ENCODE results near the gene DPY19L3.

DPY19L3 gene

DNA sequence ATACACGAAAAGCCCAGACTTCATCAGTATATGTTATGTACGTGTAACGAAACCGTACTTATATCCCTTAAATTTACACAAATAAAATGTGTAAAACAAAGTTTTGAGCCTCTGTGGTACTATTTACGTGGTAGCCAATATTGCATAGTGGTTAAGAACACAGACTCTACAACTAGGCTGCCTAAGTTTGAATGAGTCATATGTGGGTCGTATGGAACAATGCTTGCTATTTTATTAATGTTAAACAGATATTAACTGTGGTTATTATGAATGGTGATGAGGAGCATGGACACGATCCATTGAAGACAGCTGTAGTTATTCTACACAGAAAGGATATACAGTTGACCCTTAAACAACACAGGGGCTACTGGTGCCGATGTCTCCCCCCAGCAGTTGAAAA is 42.5 kb downstream of the DPY19L3 start:
- Histone ChIP-seq H2AFZ (ENCODE audit: low read length) (no peak overlapping the region), H3K9me3 (ENCODE audit: insufficient read depth, low read depth, low read length) (no peaks in the 10 kb centered on the region), H3K4me1 (ENCODE audit: insufficient read depth, low read length, poor library complexity, severe bottlenecking) (peaks cover 3% of the 10 kb centered on the region), H3F3A (ENCODE audit: low read depth) (no peaks in the 10 kb centered on the region), H3K27me3 (ENCODE audit: insufficient read depth, low read length, poor library complexity, severe bottlenecking) (no peaks in the 10 kb centered on the region), H4K20me1 (ENCODE audit: insufficient read depth, low read length, poor library complexity, severe bottlenecking) (no peaks in the 10 kb centered on the region), H3K4me3 (ENCODE audit: low read length, poor library complexity, severe bottlenecking) (no peak overlapping the region), H3K36me3 (ENCODE audit: insufficient read depth, low read length) (peaks cover 3% of the 10 kb centered on the region; the same call in 1 of the 2 replicates), H3K9me2 (replicated peaks; ENCODE audit: low read depth, low read length) (no peaks in the 10 kb centered on the region), H3K4me2 (ENCODE audit: low read depth, low read length, poor library complexity, severe bottlenecking) (no peak overlapping the region), H3K9ac (ENCODE audit: low read depth, low read length, poor library complexity, severe bottlenecking) (no peak overlapping the region), H3K79me2 (ENCODE audit: insufficient read depth, low read length) (no peaks in the 10 kb centered on the region)
- TF ChIP-seq, protein P1, sequence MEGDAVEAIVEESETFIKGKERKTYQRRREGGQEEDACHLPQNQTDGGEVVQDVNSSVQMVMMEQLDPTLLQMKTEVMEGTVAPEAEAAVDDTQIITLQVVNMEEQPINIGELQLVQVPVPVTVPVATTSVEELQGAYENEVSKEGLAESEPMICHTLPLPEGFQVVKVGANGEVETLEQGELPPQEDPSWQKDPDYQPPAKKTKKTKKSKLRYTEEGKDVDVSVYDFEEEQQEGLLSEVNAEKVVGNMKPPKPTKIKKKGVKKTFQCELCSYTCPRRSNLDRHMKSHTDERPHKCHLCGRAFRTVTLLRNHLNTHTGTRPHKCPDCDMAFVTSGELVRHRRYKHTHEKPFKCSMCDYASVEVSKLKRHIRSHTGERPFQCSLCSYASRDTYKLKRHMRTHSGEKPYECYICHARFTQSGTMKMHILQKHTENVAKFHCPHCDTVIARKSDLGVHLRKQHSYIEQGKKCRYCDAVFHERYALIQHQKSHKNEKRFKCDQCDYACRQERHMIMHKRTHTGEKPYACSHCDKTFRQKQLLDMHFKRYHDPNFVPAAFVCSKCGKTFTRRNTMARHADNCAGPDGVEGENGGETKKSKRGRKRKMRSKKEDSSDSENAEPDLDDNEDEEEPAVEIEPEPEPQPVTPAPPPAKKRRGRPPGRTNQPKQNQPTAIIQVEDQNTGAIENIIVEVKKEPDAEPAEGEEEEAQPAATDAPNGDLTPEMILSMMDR (conservative IDR thresholded peaks at IDR 0.05; ENCODE audit: low read length), result no peak
- TF ChIP-seq EZH2phosphoT487 (IDR thresholded peaks at IDR 0.05; ENCODE audit: borderline replicate concordance), result no peak

DNA sequence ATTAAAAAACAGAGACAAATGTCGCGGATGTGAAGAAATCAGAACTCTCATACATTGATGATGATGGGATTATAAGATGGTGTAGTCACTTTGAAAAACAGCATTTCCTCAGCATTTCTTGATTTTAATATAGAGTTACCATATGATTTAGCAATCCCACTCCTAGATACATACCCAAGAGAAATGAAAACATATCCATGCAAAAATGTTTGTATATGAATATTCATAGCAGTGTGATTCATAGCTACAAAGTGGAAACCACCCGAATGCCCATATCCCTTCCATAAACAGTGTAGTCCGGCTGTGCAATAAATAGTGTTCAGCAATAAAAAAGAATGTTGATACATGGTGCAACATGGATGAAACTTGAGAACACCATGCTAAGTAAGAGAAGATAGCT is 44.6 kb downstream of the DPY19L3 start:
- Histone ChIP-seq H4K20me1 (ENCODE audit: insufficient read depth, low read length, poor library complexity, severe bottlenecking) (no peaks in the 10 kb centered on the region), H3F3A (ENCODE audit: low read depth) (no peaks in the 10 kb centered on the region), H3K27me3 (ENCODE audit: insufficient read depth, low read length, poor library complexity, severe bottlenecking) (no peaks in the 10 kb centered on the region), H3K36me3 (ENCODE audit: insufficient read depth, low read length) (0 out of 2 replicates have a peak, but pooled peaks cover 4% of the 10 kb centered on the region), H3K4me1 (ENCODE audit: insufficient read depth, low read length, poor library complexity, severe bottlenecking) (peaks cover 3% of the 10 kb centered on the region), H3K9me2 (replicated peaks; ENCODE audit: low read depth, low read length) (no peaks in the 10 kb centered on the region), H2AFZ (ENCODE audit: low read length) (no peak overlapping the region), H3K9ac (ENCODE audit: low read depth, low read length, poor library complexity, severe bottlenecking) (no peak overlapping the region), H3K9me3 (ENCODE audit: insufficient read depth, low read depth, low read length) (no peaks in the 10 kb centered on the region), H3K79me2 (ENCODE audit: insufficient read depth, low read length) (no peaks in the 10 kb centered on the region), H3K4me3 (ENCODE audit: low read length, poor library complexity, severe bottlenecking) (no peak overlapping the region), H3K4me2 (ENCODE audit: low read depth, low read length, poor library complexity, severe bottlenecking) (no peak overlapping the region)
- no peak for TF ChIP-seq EZH2phosphoT487 (IDR thresholded peaks at IDR 0.05; ENCODE audit: borderline replicate concordance)
- TF ChIP-seq, protein P1 (conservative IDR thresholded peaks at IDR 0.05; ENCODE audit: low read length), result no peak

DNA sequence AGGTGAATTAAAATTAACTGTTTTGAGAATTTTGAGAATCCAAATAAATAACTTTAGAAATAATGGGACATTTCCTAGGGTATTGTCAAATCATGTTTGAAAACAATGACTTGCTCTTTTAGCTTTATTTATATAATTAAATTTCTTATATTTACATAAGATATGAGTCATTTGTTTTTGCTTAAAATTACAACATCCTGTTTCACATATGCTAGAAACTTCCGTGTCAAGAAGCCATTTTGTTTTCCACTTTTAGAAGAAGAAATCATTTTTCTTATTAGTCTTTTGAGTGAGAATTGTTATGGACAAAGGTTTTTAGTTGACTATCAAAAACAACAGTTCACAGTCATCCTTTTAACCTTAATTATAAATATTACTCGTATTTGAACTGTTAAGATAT is 48.2 kb downstream of the DPY19L3 start:
- Histone ChIP-seq H3K79me2 (ENCODE audit: insufficient read depth, low read length) (no peaks in the 10 kb centered on the region), H3K9ac (ENCODE audit: low read depth, low read length, poor library complexity, severe bottlenecking) (no peak overlapping the region), H3K4me1 (ENCODE audit: insufficient read depth, low read length, poor library complexity, severe bottlenecking) (no peaks in the 10 kb centered on the region), H3K9me2 (replicated peaks; ENCODE audit: low read depth, low read length) (no peaks in the 10 kb centered on the region), H4K20me1 (ENCODE audit: insufficient read depth, low read length, poor library complexity, severe bottlenecking) (no peaks in the 10 kb centered on the region), H3K4me3 (ENCODE audit: low read length, poor library complexity, severe bottlenecking) (no peak overlapping the region), H3K36me3 (ENCODE audit: insufficient read depth, low read length) (peaks cover 19% of the 10 kb centered on the region; the same call in 1 of the 2 replicates), H3F3A (ENCODE audit: low read depth) (no peaks in the 10 kb centered on the region), H2AFZ (ENCODE audit: low read length) (no peak overlapping the region), H3K4me2 (ENCODE audit: low read depth, low read length, poor library complexity, severe bottlenecking) (no peak overlapping the region), H3K9me3 (ENCODE audit: insufficient read depth, low read depth, low read length) (no peaks in the 10 kb centered on the region), H3K27me3 (ENCODE audit: insufficient read depth, low read length, poor library complexity, severe bottlenecking) (no peaks in the 10 kb centered on the region)
- TF ChIP-seq EZH2phosphoT487 (IDR thresholded peaks at IDR 0.05; ENCODE audit: borderline replicate concordance), result no peak
- TF ChIP-seq, protein P1 (conservative IDR thresholded peaks at IDR 0.05; ENCODE audit: low read length), result no peak

Data from Loucy (cell line).